Neural crest cell (in vitro differentiated cells): ENCODE results near the gene ZBTB40. TPM values are rescaled to one million over a fixed set of nuclear protein-coding genes. Genes with fewer than 3 reads are reported as not detected.

ENCODE experiments used
- DNase-seq: peaks from one replicate; pipeline ENCODE4 v3.0.0; 2021; ENCODE audit warnings: low read depth, mixed read lengths, low spot score
- H3K27ac Mint-ChIP-seq: one replicate; pipeline ENCODE4 v1.8.0; 2021; ENCODE audit warnings: mild to moderate bottlenecking, mixed read lengths; ENCODE audit not compliant: unreplicated experiment
- H3K27me3 Mint-ChIP-seq: 2 replicates; pipeline ENCODE4 v1.8.0; 2021; ENCODE audit warnings: low read depth, mild to moderate bottlenecking, mixed read lengths
- H3K36me3 Mint-ChIP-seq: 2 replicates; pipeline ENCODE4 v1.8.0; 2021; ENCODE audit warnings: low read depth, mild to moderate bottlenecking, mixed read lengths
- H3K4me1 Mint-ChIP-seq: 2 replicates; pipeline ENCODE4 v1.8.0; 2021; ENCODE audit warnings: mixed read lengths
- H3K4me3 Mint-ChIP-seq: one replicate; pipeline ENCODE4 v1.8.0; 2021; ENCODE audit warnings: mild to moderate bottlenecking, mixed read lengths
- H3K9me3 Mint-ChIP-seq: 2 replicates; pipeline ENCODE4 v1.8.0; 2021; ENCODE audit warnings: mixed read lengths
- CTCF ChIP-seq: fragments of 200-600 bp; sonication (generic); conservative IDR thresholded peaks from 2 replicates; pipeline ENCODE4 v1.5.0; 2021; ENCODE audit warnings: antibody characterized with exemption, mild to moderate bottlenecking
- total RNA-seq: library from RNA; stranded (reverse); gene quantifications from 2 replicates; pipeline ENCODE4 v1.2.1, GENCODE V29; 2021

ZBTB40 gene
- total RNA-seq, 1 donor from 2014 or later, result 31.8 TPM

- H3K4me3 Mint-ChIP-seq, result no peak overlapping the region
- peak overlapping the region; percentile 5 for H3K27ac Mint-ChIP-seq
- no peaks in the 10 kb centered on the region for H3K4me1 Mint-ChIP-seq
- no peaks in the 10 kb centered on the region for H3K27me3 Mint-ChIP-seq
- no peaks in the 10 kb centered on the region for H3K9me3 Mint-ChIP-seq
- TF ChIP-seq CTCF, result no peak
- DNase-seq, result no peak
- H3K36me3 Mint-ChIP-seq, result no peaks in the 10 kb centered on the region
These were observed 78.4 kb downstream of the ZBTB40 start for GRCh38 chr1:22529901-22530621.

DNA sequence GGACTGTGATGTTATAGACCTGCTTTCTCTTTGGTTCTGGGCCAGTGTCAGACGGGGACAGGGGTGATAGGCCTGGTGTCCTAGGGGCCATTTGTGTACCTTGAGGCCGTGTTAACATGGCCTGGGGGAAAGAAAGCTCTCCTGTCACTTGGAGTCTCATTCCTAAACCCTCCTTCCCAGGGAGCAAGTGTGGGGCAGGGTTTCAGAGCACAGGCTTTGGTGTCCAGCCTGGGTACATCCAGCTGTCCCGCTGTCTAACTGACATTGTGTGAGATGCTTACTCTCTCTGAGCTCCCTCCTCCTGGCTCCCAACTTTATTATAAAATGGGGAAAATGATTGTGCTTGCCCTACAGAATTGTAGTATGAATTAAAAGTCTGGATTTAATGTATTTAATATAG is 79.1 kb downstream of the ZBTB40 start:
- Mint-ChIP-seq H3K36me3 (no peaks in the 10 kb centered on the region), H3K9me3 (no peaks in the 10 kb centered on the region)
- DNase-seq, result no peak

DNA sequence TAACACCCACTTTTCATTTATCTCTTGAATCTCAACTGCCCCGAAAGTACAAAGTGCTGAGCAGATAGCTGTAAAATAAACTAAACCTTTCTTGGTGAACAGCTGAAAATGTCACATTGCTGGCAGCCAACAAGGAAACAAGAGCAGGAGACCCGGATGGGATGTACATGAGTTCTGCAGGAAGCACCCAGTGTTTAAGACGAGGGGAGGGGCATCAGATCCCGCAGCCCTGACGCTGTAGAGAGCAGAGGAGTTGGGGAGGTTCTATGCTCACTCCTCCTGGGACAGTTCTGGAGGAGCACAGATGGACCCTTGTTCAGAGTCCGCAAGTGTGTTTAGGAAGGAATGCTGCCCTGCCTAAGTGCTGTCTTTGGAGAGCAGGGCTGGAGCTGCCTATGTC is 79.6 kb downstream of the ZBTB40 start:
- Mint-ChIP-seq H3K27ac (no peak overlapping the region), H3K9me3 (no peaks in the 10 kb centered on the region), H3K27me3 (no peaks in the 10 kb centered on the region), H3K4me3 (no peak overlapping the region), H3K4me1 (no peaks in the 10 kb centered on the region), H3K36me3 (no peaks in the 10 kb centered on the region)
- no peak for TF ChIP-seq CTCF
- no peak for DNase-seq

More for the DNA sequence above, 79.1 kb downstream of the ZBTB40 start:
- H3K4me3 Mint-ChIP-seq, result no peak overlapping the region
- no peak overlapping the region for H3K27ac Mint-ChIP-seq
- TF ChIP-seq CTCF, result no peak
- no peaks in the 10 kb centered on the region for H3K27me3 Mint-ChIP-seq
- H3K4me1 Mint-ChIP-seq, result no peaks in the 10 kb centered on the region

DNA sequence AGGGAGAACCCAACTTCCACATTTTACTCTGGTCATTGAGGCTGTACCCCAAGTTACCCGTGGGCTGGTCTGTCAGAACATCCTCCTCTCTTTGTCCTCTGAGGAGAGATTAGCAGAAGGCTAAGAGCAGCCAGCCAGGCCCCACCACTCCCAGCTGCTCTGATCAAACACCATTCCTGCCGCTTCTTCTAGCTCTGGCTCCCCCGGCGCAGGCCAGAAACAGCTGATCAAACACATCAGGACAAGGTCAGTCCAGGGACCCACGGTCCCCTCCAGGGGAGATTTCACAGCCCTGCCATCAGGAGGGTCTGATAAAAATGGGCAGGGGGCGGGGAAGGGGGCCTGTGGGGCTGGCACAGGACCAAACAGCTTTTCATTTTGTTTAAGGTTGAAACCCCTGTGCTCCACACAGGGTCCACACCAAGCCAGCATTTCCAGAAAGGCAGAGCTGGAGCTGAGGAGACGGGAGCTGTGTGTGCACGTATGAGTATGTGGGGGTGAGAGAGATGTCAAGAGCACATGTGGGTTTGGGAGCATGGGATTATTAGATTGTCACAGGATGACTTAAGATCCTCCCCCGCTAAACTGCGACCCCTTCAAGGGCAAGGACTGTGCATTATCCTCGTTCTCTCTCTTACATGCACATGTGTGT is 81.7 kb downstream of the ZBTB40 start:
- DNase-seq, result no peak
- H3K4me3 Mint-ChIP-seq, result no peak overlapping the region
- H3K27ac Mint-ChIP-seq, result no peak overlapping the region
- H3K9me3 Mint-ChIP-seq, result no peaks in the 10 kb centered on the region
- H3K4me1 Mint-ChIP-seq, result no peaks in the 10 kb centered on the region
- no peaks in the 10 kb centered on the region for H3K27me3 Mint-ChIP-seq
- TF ChIP-seq CTCF, result no peak
- H3K36me3 Mint-ChIP-seq, result no peaks in the 10 kb centered on the region

DNA sequence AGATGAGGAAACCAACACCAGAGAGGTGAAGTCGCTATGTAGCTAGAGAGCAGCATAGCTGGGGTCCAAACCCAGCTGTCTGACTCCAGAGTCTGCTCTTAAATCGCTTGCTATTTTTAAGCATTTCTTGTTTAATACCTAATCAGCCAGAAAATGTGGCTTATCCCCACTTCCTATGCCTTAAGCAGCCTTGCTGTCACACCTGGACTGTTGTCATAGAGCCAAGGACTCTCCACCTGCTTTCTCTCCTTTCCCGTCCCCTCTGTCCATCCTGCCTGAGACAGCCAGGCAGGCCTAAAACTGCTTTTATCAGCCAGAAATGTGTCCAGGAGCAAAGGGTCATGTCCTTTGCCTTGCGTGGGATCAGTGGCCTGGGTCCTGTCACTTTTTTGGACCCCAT is 83.3 kb downstream of the ZBTB40 start:
- no peak for TF ChIP-seq CTCF
- Mint-ChIP-seq H3K4me3 (no peak overlapping the region), H3K9me3 (no peaks in the 10 kb centered on the region), H3K27me3 (no peaks in the 10 kb centered on the region), H3K27ac (peak overlapping the region; percentile 36), H3K36me3 (no peaks in the 10 kb centered on the region), H3K4me1 (no peaks in the 10 kb centered on the region)
- DNase-seq, result no peak
